Right renal cortex interstitium (tissue), 3 donors: ENCODE results near the gene KCNIP1. TPM values are rescaled to one million over a fixed set of nuclear protein-coding genes. Genes with fewer than 3 reads are reported as not detected.

Source experiments
- DNase-seq, 3 donors: peaks; one replicate each; pipeline ENCODE4 v3.0.0-alpha.2; 2013; ENCODE audit warnings: low read depth in 3 of 3, low spot score in 2 of 3
- polyA plus RNA-seq, 3 donors: library from polyadenylated mRNA; unstranded; fragments of 120-200 nt; gene quantifications; one replicate each; pipeline ENCODE4 v1.2.1, GENCODE V29; 2013; ENCODE audit not compliant: insufficient read length in 3 of 3

The KCNIP1 gene
- polyA plus RNA-seq, 3 donors = 11.7 to 13.9 (median 13.7) TPM

DNA sequence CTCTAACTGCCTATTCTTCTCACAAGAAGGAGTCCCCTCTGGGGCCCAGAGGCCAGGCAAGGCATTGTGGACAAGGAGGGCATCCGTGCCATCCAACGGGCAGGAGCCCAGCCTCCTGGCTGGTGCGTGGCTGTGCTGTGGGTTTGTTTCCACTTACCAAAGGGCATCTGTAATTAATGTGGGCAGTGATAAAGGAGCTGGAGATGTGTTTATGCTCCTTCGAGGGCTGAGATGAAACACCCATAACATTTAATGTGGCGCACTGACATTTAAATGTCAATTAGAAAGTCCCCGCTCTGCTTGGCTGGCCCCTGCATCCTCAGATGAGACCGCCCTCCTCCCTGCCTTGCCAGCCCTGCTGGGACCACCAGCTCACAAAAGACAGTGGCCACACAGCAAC lies 57.1 kb downstream of the KCNIP1 start:
- DNase-seq = no peak

GRCh38 chr5:170562166-170562874 lies 58.5 kb downstream of the KCNIP1 start:
- no peak for DNase-seq

- DNase-seq = no peak
These were observed 59.0 kb downstream of the KCNIP1 start for GRCh38 chr5:170562875-170563228.

- no peak for DNase-seq
These were observed 60.2 kb downstream of the KCNIP1 start for GRCh38 chr5:170563824-170564567.

- no peak for DNase-seq
These were observed 61.3 kb downstream of the KCNIP1 start for GRCh38 chr5:170565072-170565471.

- no peak for DNase-seq
These were observed 65.3 kb downstream of the KCNIP1 start for GRCh38 chr5:170569101-170569500.

GRCh38 chr5:170570476-170570875 lies 66.7 kb downstream of the KCNIP1 start:
- no peak for DNase-seq

DNA sequence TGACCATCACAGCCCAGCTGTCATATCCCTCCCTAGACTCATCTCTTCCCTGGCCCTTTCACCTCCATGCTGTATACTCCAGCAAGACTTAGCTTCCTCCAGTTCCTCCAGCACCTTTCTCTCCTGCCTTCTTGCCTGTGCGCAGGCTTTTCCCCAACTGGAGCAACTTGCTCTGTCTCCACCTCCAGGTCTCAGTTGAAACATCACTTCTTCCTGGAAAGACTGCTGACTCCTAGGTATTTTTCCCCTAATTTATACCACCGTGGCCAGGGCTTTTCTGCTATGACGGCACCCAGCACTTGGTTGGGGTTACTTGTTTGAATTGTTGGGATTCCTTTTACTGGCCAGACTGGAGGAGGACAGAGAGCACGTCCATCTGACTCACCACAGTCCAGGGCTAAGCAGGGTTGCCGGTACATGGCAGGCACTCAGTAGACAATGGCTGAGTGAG lies 67.5 kb downstream of the KCNIP1 start:
- no peak for DNase-seq

DNA sequence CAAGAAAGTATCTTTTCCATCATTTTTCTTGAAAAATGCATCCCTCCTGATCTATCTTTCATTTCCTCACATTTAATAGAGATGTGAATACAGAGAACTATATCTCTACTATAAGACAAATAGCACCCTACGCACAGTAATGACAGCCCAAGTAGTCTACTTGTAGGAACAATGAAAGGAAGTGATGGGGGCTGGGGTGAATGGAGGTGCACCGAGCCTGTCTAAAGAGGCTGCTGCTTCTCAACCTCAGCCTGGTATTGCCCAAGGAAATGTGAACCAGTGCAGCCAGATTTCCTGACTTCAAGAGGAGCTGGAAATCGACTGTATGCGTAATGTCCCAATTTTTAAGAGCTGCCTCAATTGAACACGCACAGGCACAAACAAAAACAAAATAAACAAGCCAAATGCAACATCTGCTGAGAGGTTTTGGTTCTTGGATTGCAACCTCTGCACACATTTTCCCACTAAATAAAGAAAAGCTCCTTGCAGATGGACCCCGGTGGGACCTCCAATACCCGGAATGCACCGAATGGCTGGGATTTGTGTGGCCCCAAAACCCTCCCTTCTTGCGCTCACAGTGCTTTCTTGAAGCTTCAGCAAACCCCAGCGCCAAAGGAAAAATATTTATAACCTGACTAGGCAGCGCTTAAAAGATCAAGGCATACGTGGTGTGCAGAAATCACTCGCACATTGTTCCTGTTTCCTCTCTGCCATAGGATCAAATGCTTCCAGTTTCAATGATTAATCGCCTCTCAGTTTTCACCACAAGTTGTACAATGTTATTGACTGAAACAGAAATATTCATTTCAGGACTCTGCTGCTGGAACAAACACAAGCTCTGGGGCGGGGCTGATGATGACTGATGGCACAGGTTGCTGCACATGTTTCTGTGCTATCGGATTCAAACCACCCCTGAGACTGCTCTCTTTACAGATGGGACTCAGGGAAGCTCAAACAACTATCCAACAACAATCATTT lies 68.3 kb downstream of the KCNIP1 start:
- no peak for DNase-seq

DNA sequence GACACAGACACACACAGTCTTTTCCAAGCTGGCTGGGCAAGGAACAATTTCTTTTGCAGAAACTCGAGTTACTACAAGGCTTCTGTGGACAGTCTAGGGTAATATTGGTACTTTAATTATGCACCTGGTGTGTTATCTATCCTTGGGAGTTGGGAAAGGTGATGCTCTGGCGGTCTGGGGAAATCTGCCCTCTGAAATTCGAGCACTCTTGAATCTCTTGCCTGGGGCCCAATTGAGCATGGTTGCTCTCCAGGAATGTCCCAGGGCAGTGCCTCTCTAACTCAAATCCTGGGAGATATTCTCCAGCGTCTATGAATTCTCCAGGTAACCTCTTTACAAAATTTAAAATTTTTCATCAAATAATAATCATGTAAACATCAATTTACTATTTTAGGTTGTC lies 69.3 kb downstream of the KCNIP1 start:
- no peak for DNase-seq

- DNase-seq = no peak
These were observed 69.8 kb downstream of the KCNIP1 start for GRCh38 chr5:170573660-170574059.

DNA sequence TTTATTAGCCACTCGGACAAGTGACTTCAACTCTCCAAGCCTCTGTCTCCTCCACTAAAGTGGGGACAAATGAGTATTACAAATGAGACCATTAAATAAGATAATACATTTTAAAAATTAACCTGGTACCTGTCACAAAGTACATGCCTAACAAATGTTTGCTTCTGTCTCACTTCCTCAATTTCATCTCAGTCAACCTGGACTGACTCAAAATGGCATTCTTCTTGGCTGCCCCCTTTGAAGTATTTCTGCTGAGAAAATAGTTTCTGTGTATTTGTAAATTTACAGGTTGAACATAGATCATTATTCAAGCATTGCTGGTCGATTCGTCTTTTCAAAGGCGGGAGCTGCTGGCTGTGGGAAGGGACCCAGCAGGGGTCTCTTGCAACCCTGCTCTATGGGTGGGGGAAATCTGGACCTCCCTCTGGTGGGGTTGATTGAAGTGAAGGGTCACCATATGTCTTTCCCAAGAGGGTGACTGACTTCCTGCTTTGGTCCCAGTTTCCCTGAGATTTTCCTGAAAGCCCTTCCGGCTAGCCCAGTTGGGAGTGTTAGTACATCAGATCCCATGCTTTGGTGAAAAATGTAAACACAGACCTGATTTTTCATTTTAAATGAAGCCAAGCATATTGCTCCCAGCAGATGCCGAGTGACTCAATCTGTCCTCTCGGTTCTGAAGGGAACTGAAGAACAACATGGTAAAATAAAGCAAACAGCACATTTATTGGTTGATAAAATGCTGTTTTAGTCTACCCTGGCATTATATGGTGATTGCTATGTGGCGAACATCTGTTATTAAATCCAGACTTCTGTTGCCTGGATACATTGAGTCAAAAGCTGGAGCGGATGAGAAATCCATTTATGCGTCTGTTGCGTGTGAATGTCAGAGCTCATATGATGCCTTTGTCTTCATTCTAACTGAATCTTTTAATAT lies 73.0 kb downstream of the KCNIP1 start:
- DNase-seq = no peak

DNA sequence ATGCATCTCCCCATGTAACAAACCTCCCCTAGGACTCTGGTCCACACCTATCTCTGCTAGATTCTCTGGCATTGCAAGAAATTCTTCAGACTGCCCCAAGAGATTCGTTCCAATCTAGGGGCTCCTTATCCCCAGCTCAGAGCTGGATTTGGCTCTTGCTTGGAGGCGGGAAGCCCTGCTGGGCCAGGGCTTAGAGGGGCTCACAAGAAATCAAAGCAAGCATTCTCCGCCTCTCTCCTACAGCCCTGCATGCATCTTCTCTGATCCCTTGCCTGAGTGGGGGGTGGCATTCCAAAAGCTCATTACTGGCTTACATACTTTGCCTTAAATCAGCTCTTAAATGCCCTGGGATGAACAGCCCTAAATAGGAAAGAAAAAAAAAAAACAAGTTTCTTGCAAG lies 75.8 kb downstream of the KCNIP1 start:
- no peak for DNase-seq

DNA sequence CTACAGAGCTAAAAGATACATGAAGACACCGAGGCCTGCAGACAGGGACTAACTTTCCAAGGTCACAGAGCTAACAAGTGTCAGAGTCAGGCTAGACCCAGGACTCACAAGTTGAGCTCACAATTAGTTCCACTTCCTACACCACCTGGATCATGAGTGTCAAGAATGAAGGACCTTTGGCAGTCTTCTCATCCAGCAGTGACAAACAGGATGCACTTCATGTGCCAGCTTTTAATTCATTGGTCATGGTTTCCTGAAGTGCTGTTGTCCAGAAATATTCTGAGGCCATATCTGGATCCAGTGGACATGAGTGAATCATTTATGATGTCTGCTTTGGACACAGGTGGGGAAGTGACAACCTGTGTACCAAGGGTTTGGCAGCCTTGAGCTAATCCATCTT lies 77.4 kb downstream of the KCNIP1 start:
- no peak for DNase-seq

DNA sequence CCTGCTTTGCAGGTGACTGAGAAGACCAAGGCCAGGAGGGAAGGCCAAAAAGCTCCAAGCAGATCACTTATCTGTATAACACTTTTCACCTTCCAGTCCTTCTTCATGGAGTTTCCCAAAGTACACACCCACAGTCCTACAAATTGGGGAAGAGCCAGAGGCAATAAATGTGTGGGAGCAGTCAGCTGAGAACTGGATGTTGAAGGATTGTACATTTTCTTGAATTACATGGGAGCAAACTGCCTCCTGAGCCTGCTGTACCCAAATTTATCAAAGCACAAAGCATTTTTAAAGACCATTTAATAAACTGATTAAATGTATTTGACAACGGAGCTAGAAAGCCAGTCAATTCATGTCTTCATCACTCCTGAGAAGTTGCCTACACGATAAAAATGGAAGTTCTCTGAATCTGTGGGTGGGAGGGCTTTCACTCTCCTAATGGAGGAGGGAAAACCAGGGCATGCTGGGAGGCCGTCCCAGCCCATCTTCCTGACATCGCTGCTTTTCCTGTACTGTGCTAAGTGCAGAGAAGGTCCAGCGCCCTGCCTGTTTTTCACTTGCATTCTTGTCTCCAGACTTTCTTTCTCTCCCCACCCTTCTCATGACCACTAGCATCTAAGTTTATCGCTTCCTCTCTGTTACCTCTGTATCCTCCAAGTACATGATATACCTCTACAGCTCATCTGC lies 79.0 kb downstream of the KCNIP1 start:
- no peak for DNase-seq

DNA sequence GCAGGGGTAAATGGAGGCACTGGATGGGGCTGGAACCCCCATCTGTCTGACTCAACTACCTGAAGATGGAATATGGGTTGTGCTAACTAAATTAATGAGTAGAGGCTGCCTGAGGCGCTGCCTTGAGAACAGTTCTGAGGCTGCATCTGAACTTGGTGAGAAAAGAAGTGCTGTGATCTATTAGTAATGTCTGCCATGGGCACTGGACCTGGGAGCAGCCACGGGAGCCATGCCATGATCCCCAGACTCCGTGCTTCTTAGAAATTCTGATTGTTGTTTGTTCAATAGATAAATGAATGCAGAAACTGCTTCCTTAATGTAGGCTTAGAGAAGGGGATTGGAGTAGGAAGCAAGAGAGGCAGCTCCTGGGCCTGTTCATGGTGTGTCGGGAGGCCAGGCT lies 80.2 kb downstream of the KCNIP1 start:
- no peak for DNase-seq

GRCh38 chr5:170584450-170585058 lies 80.7 kb downstream of the KCNIP1 start:
- no peak for DNase-seq

GRCh38 chr5:170585273-170585948 lies 81.6 kb downstream of the KCNIP1 start:
- DNase-seq = no peak

DNA sequence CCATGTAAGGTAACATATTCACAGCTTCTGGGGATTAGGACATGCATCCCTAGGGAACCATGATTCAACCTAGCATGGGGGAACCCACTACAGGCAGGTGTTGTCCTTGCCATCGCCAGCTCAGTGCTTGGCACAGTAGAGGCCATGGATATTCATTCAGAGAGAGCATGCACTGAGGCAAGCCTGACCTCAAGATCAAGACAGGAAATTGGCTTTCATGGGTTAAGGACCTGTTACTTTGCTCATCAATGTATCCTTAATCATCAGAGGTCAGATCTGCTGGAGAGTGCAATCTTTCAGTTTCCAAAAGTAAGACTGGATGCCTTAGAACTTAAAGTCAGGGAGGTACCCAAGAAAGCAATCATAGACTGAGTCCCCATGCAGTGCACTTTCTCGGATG lies 84.0 kb downstream of the KCNIP1 start:
- no peak for DNase-seq
